GM19023 (cell line): ENCODE data around the gene CDC42EP3.

Experiments used
- ATAC-seq: cut with Tn5 transposase; IDR thresholded peaks from one replicate; pipeline ENCODE4 v1.9.1; 2021; ENCODE audit warnings: mild to moderate bottlenecking, moderate library complexity; ENCODE audit not compliant: unreplicated experiment

The CDC42EP3 gene

DNA sequence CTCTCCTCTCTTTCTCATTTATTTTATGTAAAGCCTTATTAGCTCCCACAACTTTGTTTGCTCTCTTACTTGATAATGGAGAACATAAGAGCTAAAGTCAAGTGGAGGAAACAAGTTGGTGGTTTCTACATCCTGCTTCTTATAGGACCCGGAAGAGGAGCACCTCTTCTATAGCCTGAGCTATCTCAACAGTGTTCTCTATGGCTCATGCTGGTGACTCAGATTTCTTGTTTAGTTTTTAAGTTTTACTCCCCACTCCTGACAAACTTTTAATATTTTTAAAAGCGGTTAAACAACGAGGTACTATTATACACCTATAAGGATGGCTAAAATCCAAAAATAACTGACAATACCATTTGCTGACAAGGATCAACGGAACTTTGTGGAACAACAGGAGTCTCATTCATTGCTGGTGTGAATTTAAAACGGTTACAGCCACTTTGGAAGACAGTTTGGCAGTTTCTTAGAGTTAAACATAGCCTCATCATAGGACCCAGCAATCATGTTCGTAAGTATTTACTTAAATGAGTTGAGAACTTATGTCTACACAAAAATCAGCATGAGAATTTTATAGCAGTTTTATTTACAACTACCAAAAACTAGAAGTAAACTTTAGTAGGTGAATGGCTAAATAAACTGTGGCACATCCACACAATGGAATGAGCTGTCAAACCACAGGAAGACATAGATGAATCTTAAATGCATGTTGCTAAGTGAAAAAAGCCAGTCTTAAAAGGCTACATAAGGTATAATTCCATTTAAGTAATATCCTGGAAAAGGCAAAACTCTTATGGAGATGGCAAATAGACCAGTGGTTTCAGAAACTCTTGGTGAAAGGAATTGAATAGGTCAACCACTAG is 12.7 kb upstream of the CDC42EP3 start:
- ATAC-seq: no peak

DNA sequence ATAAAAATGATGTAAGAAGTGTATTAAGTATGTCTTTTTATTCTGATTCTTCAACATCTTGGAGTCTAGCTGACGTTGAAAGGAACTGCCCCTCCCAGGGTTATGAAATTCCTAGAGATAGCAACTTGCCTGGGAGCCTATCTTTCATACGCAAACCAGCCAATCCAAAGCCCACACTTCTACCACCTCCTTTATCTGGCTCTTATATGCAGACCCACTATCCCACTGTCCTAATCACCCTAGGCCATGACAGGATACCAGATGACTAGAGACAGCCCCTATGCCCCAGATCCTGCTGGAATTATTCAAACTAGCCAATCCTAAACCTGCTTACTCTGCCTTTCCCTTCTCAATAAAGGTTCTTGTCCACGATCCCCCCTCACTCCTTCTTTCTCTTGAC is 11.8 kb upstream of the CDC42EP3 start:
- no peak for ATAC-seq

DNA sequence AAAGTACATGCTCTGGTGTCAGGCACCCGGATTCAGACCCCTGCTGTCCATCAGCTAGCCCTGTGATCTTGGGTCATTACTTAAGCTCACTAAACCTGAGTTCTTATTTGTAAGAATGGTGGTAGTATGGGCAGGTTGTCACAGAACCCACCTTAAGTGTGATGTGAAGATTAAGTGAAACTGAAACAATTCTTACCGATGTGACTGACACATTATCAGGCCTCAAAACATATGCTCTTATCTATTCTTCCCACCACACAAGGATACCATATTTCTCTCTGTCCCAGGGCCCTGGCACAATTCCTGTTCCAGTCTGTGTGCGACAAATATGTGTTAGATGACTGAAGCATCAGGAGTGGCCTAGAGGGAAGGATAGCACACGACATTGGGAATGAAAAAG is 11.0 kb upstream of the CDC42EP3 start:
- ATAC-seq: no peak

DNA sequence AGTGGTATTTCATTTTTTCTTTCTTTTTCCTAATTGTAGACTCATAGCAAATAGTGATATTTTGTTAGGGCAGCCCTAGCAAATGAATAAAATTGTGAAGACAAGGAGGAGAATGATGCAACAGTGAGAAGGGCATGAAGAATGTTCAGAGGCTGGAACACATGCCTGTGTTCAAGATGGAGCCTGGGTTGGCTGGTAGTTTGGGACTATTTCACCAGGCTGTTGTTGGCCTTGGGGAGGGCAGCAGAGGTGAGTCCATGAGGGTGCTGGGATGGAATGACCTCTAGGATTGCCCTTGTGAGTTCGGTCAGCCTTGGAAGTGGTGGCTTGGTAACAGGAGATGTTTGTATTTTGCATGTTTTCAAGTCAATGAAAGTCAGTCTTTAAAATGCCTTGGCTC is 10.1 kb upstream of the CDC42EP3 start:
- no peak for ATAC-seq

DNA sequence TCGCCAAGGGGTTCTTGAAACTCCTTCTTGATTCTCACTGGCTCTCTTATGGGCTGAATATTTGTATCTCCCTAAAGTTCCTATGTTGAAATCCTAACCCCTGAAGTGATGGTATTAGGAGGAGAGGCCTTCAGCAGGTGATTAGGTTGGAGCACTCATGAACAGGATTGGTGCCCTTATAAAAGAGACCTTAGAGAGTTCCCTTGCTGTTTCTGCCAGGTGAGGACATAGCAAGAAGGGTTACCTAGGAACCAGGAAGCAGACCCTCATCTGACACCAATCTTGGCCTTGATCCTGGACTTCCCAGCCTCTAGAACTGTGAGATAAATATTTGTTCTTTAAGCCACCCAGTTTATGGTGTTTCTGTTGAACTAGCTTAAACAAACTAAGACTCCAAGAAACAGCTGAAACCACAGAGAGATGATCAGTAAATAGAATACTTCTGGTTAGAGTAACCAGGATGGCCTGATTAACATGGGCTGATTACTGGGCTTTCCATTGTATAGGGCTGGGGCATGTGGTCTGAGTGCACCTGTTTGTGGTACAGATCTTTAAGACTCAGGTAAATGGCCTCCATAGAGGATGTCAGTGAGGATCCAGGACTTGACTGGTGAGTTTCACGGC is 7.7 kb upstream of the CDC42EP3 start:
- no peak for ATAC-seq

DNA sequence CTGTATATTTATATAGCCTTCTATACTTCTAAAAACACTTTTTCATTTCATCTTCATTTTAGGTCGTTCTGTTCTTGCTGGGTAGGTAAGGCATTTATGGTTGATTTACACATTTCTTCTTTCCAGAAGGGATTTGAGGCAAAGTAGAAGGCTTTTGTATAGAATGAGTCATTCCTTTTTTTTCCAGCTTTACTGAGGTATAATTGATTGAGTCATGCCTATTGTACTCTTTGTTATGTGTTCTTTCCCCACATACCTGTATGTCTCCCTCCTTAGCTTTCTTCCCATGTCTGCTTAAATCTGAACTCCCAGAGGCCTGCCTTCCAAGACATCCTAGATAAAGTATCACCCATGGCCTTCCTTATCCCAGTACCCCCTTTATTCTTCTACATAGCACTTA is 4.8 kb upstream of the CDC42EP3 start:
- no peak for ATAC-seq

DNA sequence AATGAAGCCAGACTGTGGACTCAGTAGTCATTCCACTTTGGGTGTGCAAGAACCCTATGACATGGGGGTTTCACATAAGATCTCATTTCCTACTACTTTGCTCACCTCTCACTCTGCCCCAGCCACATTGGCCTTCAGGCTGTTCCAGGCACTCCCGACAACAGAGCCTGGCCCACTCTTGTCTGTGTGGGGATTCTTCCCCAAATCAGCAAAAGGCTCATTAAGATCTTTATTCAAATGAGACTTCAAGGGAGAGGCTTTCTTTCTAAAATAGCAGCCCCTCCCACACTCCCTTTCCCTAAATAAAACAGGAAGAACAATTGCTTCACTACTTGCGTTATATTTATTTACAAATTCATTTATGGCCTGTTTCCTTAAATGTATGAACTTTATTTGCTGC is 3.5 kb upstream of the CDC42EP3 start:
- ATAC-seq: no peak

DNA sequence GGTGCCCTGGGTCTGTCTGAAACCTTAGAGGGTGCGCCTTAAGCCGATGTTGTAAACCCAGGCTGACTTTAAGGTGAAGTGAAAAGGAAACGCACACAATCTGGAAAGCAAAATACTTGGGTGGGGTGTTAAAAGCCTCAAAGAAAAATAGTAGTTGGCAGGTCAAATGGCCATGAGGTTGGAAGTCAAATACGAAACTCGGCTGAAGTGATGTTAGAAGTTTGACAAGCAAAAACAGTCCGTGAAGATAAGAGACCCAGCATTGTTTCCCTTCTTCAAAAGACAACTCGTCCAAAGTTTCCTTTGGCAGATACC is 1.4 kb upstream of the CDC42EP3 start:
- no peak for ATAC-seq

DNA sequence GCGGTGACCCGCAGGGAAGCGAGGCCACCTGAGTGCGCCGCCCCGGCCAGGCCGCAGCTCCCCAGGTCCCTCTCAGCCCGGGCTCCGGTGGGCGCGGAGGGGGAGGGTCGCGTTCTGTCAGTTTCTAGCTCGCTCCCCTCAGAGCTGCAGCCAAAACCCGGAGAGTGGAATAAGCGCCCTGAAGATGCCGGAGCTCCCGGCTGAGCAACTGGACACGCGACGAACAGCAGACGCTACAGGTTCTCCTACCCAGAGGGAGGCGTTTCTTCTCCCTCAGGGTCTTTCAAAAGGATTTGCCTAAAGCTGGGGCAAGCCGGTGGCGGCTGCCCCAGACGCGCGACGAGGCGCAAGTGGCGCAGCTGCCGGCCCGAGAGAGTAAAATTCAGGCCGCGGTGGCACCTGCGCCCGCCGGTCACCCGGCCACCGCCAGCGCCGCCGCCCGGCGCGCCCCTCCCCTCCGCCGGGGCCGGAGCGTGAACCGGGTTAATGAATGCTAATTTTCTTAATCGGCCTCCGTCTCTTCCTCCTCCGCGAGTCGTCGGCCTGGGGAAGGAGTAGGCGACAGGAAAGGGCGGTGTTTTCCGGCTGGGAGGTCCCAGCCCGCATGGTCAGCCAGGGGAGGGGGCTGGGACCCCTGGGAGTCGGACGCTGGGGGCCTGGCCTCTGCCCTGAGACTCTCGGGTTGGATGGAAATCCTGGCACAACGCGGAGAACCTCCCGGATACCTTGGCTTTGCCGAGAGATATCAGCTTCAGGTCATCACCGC is 845 bp upstream of the CDC42EP3 start:
- peak; percentile 45 for ATAC-seq

DNA sequence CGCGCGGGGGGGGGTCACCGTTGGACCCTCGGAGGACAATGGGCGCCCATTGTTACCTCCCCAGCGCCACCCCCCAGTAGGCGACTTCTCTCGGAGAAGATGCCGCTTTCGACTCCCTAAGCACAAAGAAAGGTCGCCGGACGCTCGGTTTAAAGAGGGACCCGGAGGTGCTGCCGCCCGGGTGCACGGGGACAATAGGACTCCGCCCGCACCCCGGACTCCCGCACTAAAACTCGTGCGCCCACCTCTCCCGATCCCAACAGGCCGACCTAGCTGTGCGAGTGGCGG is 318 bp upstream of the CDC42EP3 start:
- peak; percentile 22 for ATAC-seq

DNA sequence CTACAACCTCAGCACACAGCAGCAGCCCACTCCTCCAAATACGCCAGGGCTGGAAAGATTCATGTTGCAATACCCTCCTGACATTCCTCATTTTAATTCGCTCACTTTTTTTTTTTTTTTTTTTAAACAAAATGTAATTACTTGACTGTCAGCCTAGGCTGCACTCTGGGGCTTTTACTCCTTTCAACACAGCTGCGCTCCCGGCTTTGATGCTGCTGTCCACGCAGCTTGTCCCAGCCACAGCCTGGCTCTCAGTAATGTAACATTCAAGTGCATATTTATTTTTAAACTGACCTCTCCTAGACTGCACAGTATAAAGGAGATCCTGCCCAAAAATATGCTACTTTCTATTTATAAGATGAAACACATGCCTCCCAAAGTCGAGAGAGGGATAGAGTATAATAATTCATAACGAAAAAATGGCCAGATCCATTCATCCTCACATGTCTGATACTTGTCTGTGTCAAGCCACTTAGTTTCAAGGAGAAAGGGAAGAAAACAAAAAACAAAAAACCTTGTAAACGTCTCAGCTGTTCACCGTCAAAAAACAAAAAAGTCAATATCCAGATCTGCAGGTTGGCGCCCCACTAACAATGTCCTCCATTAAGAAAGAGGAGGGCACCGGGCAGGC is 949 bp downstream of the CDC42EP3 start:
- no peak for ATAC-seq

DNA sequence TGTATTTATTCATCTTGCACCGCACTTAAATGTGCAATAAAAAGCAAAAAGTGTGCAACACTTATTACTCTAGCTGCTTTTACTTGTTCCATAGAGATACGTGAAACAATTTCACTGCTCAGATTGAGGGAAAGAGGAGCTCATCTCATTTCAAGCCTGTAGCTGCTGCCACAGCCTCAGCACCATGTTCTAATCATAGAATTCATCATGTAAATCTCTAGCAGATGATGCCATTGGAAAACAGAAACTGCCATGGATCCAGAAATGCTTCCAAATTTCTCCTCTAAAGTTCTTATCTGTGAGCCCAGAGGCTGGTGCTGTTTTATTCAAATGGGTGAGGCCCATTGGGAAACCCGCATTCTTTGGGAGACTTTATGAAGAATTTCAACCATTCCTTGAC is 2.0 kb downstream of the CDC42EP3 start:
- no peak for ATAC-seq

DNA sequence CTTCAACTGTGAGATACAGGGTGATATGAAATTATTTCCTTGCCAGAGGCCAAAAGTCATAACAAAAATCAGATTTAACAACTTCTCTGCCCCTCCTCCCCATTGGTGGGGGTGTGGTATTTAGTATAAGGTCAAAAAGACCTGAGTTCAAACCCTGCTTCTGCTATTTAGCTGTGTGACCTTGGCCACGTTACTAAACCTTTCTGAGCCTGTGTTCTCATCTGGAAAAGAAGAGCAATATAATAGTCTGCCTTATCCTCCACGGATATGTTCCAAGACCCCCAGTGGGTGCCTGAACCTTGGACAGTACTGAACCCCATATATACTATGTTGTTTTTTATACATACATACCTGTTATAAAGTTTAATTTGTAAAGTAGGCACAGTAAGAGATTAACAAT is 3.7 kb downstream of the CDC42EP3 start:
- ATAC-seq: no peak

DNA sequence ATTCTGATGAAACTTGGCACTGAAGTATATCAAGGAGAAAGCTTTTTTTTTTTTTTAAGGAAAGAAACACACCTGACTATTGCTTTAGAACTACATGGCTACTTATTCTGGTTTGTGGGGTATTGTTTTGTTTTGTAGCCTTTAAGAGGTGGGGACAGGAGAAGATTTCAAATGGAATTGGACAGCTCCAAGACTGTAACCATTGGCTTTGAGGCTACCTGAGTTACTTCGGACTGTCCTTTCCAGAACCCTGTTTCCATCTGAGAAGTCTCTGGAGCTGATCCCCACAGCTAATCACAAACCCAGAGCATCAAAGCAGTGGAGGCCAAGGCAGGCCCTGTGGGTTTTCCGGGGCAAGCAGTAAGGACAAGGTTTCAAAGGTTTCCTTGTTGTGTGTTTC is 4.7 kb downstream of the CDC42EP3 start:
- no peak for ATAC-seq

DNA sequence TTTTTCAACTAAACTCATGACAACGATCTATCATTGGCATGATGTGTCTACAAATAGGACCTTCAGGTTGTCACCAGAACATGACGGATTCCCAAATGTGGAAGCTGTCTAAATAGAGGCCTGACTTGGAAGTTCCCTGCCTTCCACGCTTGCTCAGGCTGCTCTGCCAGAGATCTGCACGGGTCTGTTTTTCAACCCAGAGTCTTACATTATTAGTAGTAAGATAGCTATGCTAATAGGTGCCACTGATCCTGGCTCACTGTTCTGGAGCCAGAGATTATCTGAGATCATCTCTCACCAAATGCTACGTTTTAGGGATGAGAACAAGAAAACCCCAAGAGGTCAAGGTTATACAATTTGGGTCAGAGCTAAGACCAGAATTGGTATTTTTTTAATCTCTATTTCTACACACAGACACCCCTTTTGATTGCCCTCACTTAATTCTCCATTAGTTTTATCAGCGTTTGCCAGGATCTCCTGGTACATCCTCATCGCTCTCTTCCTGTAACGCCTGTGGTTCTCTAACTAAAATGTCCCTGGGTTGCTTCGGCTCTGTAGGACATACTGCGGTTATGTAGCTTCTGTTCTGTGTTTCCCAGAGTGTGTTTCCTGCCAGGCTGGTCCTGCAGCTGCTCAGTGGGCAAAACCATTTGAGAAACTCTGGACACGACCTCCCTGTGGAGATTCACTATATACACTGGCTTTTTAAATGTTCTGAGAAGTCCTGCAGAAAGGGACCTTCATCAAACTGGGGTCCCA is 5.7 kb downstream of the CDC42EP3 start:
- no peak for ATAC-seq

DNA sequence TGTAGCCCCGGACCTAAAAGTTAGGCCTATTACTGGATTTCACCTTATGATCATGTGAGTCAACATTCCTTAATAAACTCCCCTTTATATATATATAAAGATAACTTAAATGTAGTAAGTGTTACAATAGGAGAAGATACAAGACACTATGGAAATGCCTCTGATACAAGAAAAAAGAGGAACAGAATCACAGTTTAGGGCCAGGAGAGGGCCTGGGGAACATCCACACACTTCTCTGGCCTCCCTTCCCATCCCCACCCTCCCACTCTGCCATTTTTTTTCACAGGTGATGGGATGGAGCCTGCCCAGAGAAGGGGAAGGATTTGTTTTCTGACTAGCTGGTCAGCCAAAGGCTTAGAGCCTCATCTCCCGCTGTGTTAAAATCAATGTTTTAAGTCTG is 6.4 kb downstream of the CDC42EP3 start:
- no peak for ATAC-seq

DNA sequence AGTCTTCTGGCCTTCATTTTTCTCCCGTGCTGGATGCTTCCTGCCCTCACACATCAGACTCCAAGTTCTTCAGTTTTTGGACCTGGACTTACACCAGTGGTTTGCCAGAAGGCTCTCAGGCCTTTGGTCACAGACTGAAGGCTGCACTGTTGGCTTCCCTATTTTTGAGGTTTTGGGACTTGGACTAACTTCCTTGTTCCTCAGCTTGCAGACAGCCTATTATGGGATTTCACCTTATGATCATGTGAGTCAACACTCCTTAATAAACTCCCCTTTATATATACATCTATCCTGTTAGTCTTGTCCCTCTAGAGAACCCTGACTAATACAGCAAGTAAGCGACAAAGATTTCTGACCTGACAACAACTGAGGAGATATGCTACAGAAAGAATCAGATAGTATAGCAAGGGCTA is 7.2 kb downstream of the CDC42EP3 start:
- ATAC-seq: no peak

DNA sequence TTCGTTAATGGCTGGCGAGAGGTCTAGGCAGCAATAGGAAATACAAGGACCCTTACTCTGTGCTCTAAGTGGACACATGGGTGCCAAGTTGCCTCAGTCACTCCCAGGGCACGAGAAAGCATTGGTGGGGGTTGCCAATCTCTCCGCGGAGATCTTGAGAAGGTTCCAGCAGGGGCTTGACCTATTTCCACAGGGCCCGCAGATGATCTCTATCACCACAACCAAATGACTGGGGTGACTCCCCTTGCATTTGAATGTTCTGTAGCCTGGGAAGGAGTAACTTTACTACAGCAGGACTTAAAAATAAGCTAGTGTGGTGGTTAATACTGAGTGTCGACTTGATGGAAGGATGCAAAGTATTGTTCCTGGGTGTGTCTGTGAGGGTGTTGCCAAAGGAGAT is 8.1 kb downstream of the CDC42EP3 start:
- no peak for ATAC-seq

DNA sequence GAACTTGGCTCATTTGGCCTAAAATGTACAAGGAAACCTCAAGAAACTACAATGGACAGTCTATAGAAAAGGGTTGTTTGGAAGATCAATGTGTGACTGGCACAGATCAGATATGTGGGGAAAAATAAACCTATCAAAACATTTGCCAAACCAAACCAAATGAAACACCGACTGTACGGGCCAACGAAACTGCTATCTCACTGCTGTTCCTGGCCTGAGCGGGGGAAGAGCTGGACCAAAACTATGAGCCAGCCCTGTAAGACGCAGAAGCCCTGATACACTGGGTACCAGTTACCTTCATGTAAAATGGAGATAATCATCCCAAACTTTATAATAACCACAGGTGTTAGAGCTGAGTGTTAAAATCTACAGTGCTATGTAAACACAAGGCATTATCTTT is 11.7 kb downstream of the CDC42EP3 start:
- ATAC-seq: no peak

DNA sequence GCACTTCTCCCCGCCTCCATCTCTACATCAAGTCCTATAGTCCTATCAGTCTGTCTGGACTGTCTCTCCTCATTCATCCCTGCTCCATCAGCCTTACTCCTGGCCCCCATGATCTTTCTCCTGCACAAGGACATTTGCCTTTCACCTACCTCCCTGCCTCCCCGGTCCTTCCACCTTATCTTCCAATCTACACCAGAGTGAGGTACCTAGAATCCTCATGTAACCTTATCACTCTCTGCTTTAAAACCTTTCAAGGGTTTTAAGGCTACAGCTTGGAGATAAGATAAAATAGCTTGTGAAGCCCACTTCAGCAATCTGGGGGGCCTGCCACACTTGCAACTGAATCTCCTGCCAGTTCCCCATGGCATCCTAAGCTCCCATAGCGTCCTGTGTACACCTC is 12.8 kb downstream of the CDC42EP3 start:
- ATAC-seq: no peak

DNA sequence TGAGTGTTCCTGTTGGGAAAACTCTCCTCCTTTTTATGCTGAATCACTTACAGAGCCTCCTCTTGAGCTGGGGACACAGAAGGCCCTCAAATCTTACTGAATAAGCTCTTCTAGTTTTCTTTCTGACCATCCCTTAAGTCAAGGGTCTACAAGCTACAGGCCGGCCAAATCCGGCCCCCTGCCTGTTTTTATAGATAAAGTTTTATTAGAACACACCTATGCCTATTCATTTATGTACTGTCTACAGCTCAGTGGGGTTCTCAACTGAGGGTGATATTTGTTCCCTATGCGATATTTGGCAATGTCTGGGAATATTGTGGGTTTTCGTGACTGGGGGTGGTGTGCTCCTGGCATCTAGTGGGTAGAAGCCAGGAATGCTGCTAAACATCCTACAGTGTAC is 14.0 kb downstream of the CDC42EP3 start:
- no peak for ATAC-seq
